ENCODE data around the gene MMD2. TPM values are rescaled to one million over a fixed set of nuclear protein-coding genes. Genes with fewer than 3 reads are reported as not detected.

MMD2 gene
- total and polyA plus RNA-seq, 2 of the 8 experiments (the other 6 are each of a cell fraction or from before 2014, with no cell fraction given): 0.14 TPM; not detected in 1

- TF ChIP-seq CBX5 (IDR thresholded peaks at IDR 0.05; ENCODE audit: low read depth, low read length) (no peak), EGR1 (IDR thresholded peaks at IDR 0.05; ENCODE audit: borderline replicate concordance, low read depth, low read length) (no peak), GABPA (IDR thresholded peaks at IDR 0.05; ENCODE audit: borderline replicate concordance, insufficient read depth, low read length) (no peak), TAF7 (optimal IDR thresholded peaks at IDR 0.05; ENCODE audit: borderline replicate concordance, low read depth, low read length) (no peak)
These were observed 79.4 kb downstream of the MMD2 start (continued) for GRCh38 chr7:4879396-4880081.

Data from H1 (cell line).